GM12878 (cell line): ENCODE results near the gene TRPM1. TPM values are rescaled to one million over a fixed set of nuclear protein-coding genes. Genes with fewer than 3 reads are reported as not detected.
A peak's percentile ranks its signal among the peaks of the same experiment; 100 is the strongest.

ENCODE experiments used
- ASH2L ChIP-seq: fragments of 300-600, 200-600 bp; sonication (generic); IDR thresholded peaks from 2 replicates; pipeline ENCODE4 v1.6.1; 2017; ENCODE audit warnings: low read depth, mild to moderate bottlenecking, borderline replicate concordance
- BACH1 ChIP-seq: fragments of 450-650 bp; IDR thresholded peaks from 2 replicates; pipeline ENCODE4 v1.6.1; 2017; ENCODE audit warnings: mild to moderate bottlenecking, borderline replicate concordance
- BCL11A ChIP-seq: IDR thresholded peaks from 2 replicates; pipeline ENCODE4 v1.6.1; 2011; ENCODE audit warnings: low read depth, low read length
- DPF2 ChIP-seq: fragments of 450-650 bp; IDR thresholded peaks from 2 replicates; pipeline ENCODE4 v1.6.1; 2017; ENCODE audit warnings: mild to moderate bottlenecking
- EED ChIP-seq: sonication (generic); IDR thresholded peaks from 2 replicates; pipeline ENCODE4 v1.6.1; 2016; ENCODE audit warnings: antibody characterized with exemption, low read depth
- EGR1 ChIP-seq, 2 experiments: IDR thresholded peaks; 1 replicate in 1 of 2; 2 replicates in 1 of 2; pipeline ENCODE4 v1.6.1; 2011 to 2012; ENCODE audit warnings: low read depth in 2 of 2, low read length in 2 of 2, borderline replicate concordance in 1 of 2, mild to moderate bottlenecking in 1 of 2, moderate library complexity in 1 of 2
- GATAD2B ChIP-seq: fragments of 450-650 bp; conservative IDR thresholded peaks from 2 replicates; pipeline ENCODE4 v1.6.1; 2017; ENCODE audit warnings: low read depth, mild to moderate bottlenecking, moderate library complexity
- HCFC1 ChIP-seq: fragments of 150-350 bp; IDR thresholded peaks from 2 replicates; pipeline ENCODE4 v1.6.1; 2014; ENCODE audit warnings: low read length
- IRF3 ChIP-seq: fragments of 450-650 bp; IDR thresholded peaks from 2 replicates; pipeline ENCODE4 v1.6.1; 2014; ENCODE audit warnings: mild to moderate bottlenecking
- KAT2A ChIP-seq: conservative IDR thresholded peaks from 2 replicates; pipeline ENCODE4 v1.6.1; 2011; ENCODE audit warnings: low read depth, low read length; ENCODE audit not compliant: control insufficient read depth
- NBN ChIP-seq: fragments of 450-650 bp; IDR thresholded peaks from 2 replicates; pipeline ENCODE4 v1.6.1; 2016
- NFYA ChIP-seq: IDR thresholded peaks from 2 replicates; pipeline ENCODE4 v1.6.1; 2011; ENCODE audit warnings: low read depth, mild to moderate bottlenecking, low read length, improper control_type of control experiment, borderline replicate concordance
- NR2C1 ChIP-seq: fragments of 450-650 bp; IDR thresholded peaks from 2 replicates; pipeline ENCODE4 v1.6.1; 2017; ENCODE audit warnings: antibody characterized with exemption, mild to moderate bottlenecking, moderate library complexity
- NR2F1 ChIP-seq: fragments of 450-650 bp; conservative IDR thresholded peaks from 2 replicates; pipeline ENCODE4 v1.6.1; 2017; ENCODE audit warnings: mild to moderate bottlenecking
- PAX5 ChIP-seq: IDR thresholded peaks from 2 replicates; pipeline ENCODE4 v1.6.1; 2011; ENCODE audit warnings: low read depth, low read length, borderline replicate concordance
- POLR2A ChIP-seq: IDR thresholded peaks from 2 replicates; pipeline ENCODE4 v1.6.1; 2011; ENCODE audit warnings: low read depth, mild to moderate bottlenecking, low read length
- POLR2AphosphoS2 ChIP-seq: IDR thresholded peaks from 2 replicates; pipeline ENCODE4 v1.6.1; 2011; ENCODE audit warnings: low read depth, mild to moderate bottlenecking, low read length, improper control_type of control experiment, moderate library complexity
- POLR2AphosphoS5 ChIP-seq: IDR thresholded peaks from 2 replicates; pipeline ENCODE4 v1.6.1; 2011; ENCODE audit warnings: mild to moderate bottlenecking, low read length, inconsistent platforms
- TCF3 ChIP-seq: IDR thresholded peaks from 2 replicates; pipeline ENCODE4 v1.6.1; 2012; ENCODE audit warnings: low read depth, mild to moderate bottlenecking, low read length, borderline replicate concordance; ENCODE audit not compliant: insufficient read depth
- ZNF217 ChIP-seq: fragments of 450-650 bp; IDR thresholded peaks from 2 replicates; pipeline ENCODE4 v1.6.1; 2017; ENCODE audit warnings: antibody characterized with exemption, mild to moderate bottlenecking
- ZNF24 ChIP-seq: fragments of 450-650 bp; IDR thresholded peaks from 2 replicates; pipeline ENCODE4 v1.6.1; 2017; ENCODE audit warnings: antibody characterized with exemption, mild to moderate bottlenecking
- ZSCAN29 ChIP-seq: fragments of 450-650 bp; IDR thresholded peaks from 2 replicates; pipeline ENCODE4 v1.6.1; 2017; ENCODE audit warnings: mild to moderate bottlenecking, moderate library complexity
- polyA plus RNA-seq, 11 experiments: library from polyadenylated mRNA; depleted of rRNA in 4 of 11; unstranded in 6 of 11; stranded (reverse) in 5 of 11; fragments of >200 nt; fragmentation: Nextera tagmentation in 4 of 11; fragmentation: Illumina TruSeq in 1 of 11; extraction: Ambion mirVana in 4 of 11; extraction: Trizol in 1 of 11; gene quantifications; 1 replicate in 1 of 11; 2 replicates in 10 of 11; pipeline versions ENCODE4 v1.2.1 to v1.2.3, GENCODE V29; 2011 to 2016; ENCODE audit warnings: inconsistent platforms in 2 of 11, missing spikeins in 2 of 11, low read depth in 1 of 11
- total RNA-seq, 4 experiments: library from RNA; depleted of rRNA in 3 of 4; stranded (reverse); fragments of >200 nt in 3 of 4; fragmentation: Illumina TruSeq in 1 of 4; extraction: Trizol in 1 of 4; gene quantifications; 2 replicates each; pipeline versions ENCODE4 v1.2.1 to v1.2.3, GENCODE V29; 2013 to 2021
- TF ChIP-seq, protein P1 (sequence below): IDR thresholded peaks from 2 replicates; pipeline ENCODE4 v1.6.1; 2012; ENCODE audit warnings: low read depth, low read length, improper control_type of control experiment
- TF ChIP-seq, protein P2 (sequence below): fragments of 450-650 bp; IDR thresholded peaks from 2 replicates; pipeline ENCODE4 v1.6.1; 2017; ENCODE audit warnings: mild to moderate bottlenecking, moderate library complexity

Gene TRPM1
- total and polyA plus RNA-seq, 10 of the 15 experiments (the other 5 are each of a cell fraction or from before 2014, with no cell fraction given), result 0.01 to 0.10 (median 0.05) TPM; not detected in 4

DNA sequence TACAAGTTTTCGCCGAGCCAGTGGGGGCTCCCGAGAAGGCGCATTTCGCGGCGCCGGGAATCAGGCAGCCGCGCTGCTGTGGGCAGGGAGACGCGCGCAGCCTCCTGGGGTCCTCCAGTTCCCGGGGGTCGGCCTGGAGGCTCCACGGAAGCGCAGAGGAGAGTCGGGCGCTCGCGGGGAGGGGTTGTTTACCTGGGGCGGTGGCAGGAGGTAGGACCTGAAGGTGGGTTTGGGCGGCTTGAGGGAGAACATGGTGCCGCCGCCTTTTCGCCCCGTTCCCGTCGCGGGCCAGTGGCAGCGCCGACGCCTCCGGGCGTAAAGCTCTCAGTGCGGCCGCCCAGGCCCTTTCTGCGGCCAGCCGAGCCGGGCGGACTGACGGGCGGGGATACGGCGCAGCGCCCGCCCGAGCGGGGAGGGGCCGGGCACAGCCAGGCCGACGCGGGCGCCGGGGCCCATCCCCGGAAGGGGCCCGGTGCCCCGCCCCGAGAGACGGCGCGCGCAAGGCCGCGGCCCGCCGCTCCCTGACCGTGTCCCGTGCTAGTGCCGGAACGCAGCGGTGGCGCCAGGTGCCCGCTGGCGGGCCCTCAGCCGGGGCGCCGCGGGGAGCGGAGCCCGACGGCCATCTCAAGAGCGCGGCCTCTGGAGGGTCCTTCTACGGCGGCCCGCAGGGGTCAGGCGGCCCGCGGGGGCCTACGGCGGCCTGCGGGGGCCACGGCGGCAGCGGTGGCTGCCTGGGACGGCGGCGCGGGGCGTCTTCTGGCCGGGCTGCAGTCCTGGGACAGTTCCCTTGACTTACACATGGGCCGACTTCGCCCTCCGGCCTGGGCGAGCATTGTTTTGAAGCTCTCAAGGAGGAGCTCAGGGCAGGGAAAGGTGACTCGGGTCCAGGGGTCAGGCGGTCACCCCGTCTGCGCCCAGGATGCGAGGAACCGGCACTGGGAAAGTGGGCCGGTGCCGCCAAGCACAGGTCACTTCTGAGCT, 110.0 kb downstream of the TRPM1 start, which contains the start of gene MTMR10 (continued):
- TF ChIP-seq, protein P1, sequence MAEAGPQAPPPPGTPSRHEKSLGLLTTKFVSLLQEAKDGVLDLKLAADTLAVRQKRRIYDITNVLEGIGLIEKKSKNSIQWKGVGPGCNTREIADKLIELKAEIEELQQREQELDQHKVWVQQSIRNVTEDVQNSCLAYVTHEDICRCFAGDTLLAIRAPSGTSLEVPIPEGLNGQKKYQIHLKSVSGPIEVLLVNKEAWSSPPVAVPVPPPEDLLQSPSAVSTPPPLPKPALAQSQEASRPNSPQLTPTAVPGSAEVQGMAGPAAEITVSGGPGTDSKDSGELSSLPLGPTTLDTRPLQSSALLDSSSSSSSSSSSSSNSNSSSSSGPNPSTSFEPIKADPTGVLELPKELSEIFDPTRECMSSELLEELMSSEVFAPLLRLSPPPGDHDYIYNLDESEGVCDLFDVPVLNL, result no peak
- TF ChIP-seq KAT2A, result no peak
- TF ChIP-seq BCL11A, result no peak
- TF ChIP-seq NR2F1, result peak; percentile 94
- TF ChIP-seq BACH1, result peak; percentile 91
- TF ChIP-seq NBN, result peak; percentile 4; the same call in 1 of the 2 replicates
- TF ChIP-seq POLR2AphosphoS5, result peak; percentile 86
- peak; percentile 94 for TF ChIP-seq POLR2A
- peak; percentile 86 for TF ChIP-seq DPF2
- 0 out of 2 replicates have a peak, but pooled peaks have one; percentile 18 for TF ChIP-seq IRF3
- TF ChIP-seq POLR2AphosphoS2, result peak; percentile 53
- peak; percentile 72 for TF ChIP-seq NR2C1
- TF ChIP-seq ZNF217, result peak; percentile 64
- peak; percentile 60; the same call in 1 of the 2 replicates for TF ChIP-seq ZSCAN29
- peak; percentile 98 for TF ChIP-seq GATAD2B
- TF ChIP-seq, protein P2, sequence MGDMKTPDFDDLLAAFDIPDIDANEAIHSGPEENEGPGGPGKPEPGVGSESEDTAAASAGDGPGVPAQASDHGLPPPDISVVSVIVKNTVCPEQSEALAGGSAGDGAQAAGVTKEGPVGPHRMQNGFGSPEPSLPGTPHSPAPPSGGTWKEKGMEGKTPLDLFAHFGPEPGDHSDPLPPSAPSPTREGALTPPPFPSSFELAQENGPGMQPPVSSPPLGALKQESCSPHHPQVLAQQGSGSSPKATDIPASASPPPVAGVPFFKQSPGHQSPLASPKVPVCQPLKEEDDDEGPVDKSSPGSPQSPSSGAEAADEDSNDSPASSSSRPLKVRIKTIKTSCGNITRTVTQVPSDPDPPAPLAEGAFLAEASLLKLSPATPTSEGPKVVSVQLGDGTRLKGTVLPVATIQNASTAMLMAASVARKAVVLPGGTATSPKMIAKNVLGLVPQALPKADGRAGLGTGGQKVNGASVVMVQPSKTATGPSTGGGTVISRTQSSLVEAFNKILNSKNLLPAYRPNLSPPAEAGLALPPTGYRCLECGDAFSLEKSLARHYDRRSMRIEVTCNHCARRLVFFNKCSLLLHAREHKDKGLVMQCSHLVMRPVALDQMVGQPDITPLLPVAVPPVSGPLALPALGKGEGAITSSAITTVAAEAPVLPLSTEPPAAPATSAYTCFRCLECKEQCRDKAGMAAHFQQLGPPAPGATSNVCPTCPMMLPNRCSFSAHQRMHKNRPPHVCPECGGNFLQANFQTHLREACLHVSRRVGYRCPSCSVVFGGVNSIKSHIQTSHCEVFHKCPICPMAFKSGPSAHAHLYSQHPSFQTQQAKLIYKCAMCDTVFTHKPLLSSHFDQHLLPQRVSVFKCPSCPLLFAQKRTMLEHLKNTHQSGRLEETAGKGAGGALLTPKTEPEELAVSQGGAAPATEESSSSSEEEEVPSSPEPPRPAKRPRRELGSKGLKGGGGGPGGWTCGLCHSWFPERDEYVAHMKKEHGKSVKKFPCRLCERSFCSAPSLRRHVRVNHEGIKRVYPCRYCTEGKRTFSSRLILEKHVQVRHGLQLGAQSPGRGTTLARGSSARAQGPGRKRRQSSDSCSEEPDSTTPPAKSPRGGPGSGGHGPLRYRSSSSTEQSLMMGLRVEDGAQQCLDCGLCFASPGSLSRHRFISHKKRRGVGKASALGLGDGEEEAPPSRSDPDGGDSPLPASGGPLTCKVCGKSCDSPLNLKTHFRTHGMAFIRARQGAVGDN, result peak; percentile 70
- peak; percentile 81; the same call in 1 of the 2 replicates for TF ChIP-seq ASH2L
- peak; percentile 26; the same call in 1 of the 2 replicates for TF ChIP-seq PAX5
- peak in 1 of 2 experiments; percentile 14; a peak in 1 of 3 replicates for TF ChIP-seq EGR1 (IDR thresholded peaks at IDR 0.05; ENCODE audit: borderline replicate concordance in 1 of 2, low read depth in 2 of 2, low read length in 2 of 2)
- TF ChIP-seq TCF3, result peak; percentile 70; the same call in 1 of the 2 replicates
- peak; percentile 87 for TF ChIP-seq ZNF24
- peak; percentile 48; the same call in 1 of the 2 replicates for TF ChIP-seq EED
- TF ChIP-seq HCFC1, result peak; percentile 62
- no peak for TF ChIP-seq NFYA
